Esophagus (tissue), 2 donors: ENCODE data around the gene GP2. TPM values are rescaled to one million over a fixed set of nuclear protein-coding genes. Genes with fewer than 3 reads are reported as not detected.

Experiments used
- H3K27ac ChIP-seq, 2 donors: one replicate each; pipeline ENCODE4 v1.5.1; 2013; ENCODE audit warnings: low read depth in 2 of 2, mild to moderate bottlenecking in 2 of 2, inconsistent platforms in 1 of 2, low read length in 1 of 2, moderate library complexity in 1 of 2
- H3K27me3 ChIP-seq, 2 donors: one replicate each; pipeline ENCODE4 v1.6.1; 2013; ENCODE audit warnings: low read length in 2 of 2, control low read depth in 1 of 2, mild to moderate bottlenecking in 1 of 2; ENCODE audit not compliant: insufficient read depth in 2 of 2, control insufficient read depth in 1 of 2
- H3K36me3 ChIP-seq, 2 donors: one replicate each; pipeline ENCODE4 v1.6.1; 2013; ENCODE audit warnings: low read length in 1 of 2; ENCODE audit not compliant: control insufficient read depth in 2 of 2, insufficient read depth in 2 of 2
- H3K4me1 ChIP-seq, 2 donors: one replicate each; pipeline ENCODE4 v1.6.1; 2013; ENCODE audit warnings: low read length in 1 of 2; ENCODE audit not compliant: control insufficient read depth in 2 of 2, insufficient read depth in 2 of 2
- H3K4me3 ChIP-seq, 2 donors: one replicate each; pipeline ENCODE4 v1.5.1; 2013; ENCODE audit warnings: low read length in 2 of 2, mild to moderate bottlenecking in 2 of 2, low read depth in 1 of 2, moderate library complexity in 1 of 2
- H3K9me3 ChIP-seq, 2 donors: one replicate each; pipeline ENCODE4 v1.6.1; 2013; ENCODE audit warnings: mild to moderate bottlenecking in 2 of 2, low read depth in 1 of 2, low read length in 1 of 2, moderate library complexity in 1 of 2; ENCODE audit not compliant: control insufficient read depth in 2 of 2, insufficient read depth in 1 of 2
- WGBS, 2 donors: extraction: QIAGEN DNeasy Blood & Tissue Kit; methylation state at CpG; one replicate each; pipeline ENCODE4 v1.1.7; 2013; 5-methylcytosine and 5-hydroxymethylcytosine counted together
- polyA plus RNA-seq, 2 donors: library from polyadenylated mRNA; stranded (reverse); fragments of 200-250 nt; gene quantifications; one replicate each; pipeline ENCODE4 v1.2.3, GENCODE V29; 2013
- donor health status: healthy with polysubstance abuse.
- donor health status: Bipolar disorder and iron deficiency.

GP2 gene
- under 1 TPM; 0.31 to 0.45 TPM for polyA plus RNA-seq

- Histone ChIP-seq H3K36me3 (no peaks in the 10 kb centered on the region), H3K4me3 (no peak within 1 kb of the TSS), H3K27me3 (no peaks in the 10 kb centered on the region), H3K9me3 (no peaks in the 10 kb centered on the region), H3K4me1 (no peaks in the 10 kb centered on the region), H3K27ac (no peak within 1 kb of the TSS)
- WGBS, 2 donors: 55 to 56% methylated on average over 7 of the region's 7 CpGs
These were observed at the start of gene GP2 for GRCh38 chr16:20327444-20328041. GP2 (minus strand) TSS chr16:20327513; CDS start chr16:20326431, 1,082 bp downstream.

- WGBS, 2 donors: 75 to 83% methylated on average over 5 of the region's 5 CpGs
- H3K36me3 ChIP-seq: no peaks in the 10 kb centered on the region
- no peaks in the 10 kb centered on the region for H3K9me3 ChIP-seq
- no peaks in the 10 kb centered on the region for H3K27me3 ChIP-seq
- no peaks in the 10 kb centered on the region for H3K4me1 ChIP-seq
- no peak overlapping the region for H3K27ac ChIP-seq
- H3K4me3 ChIP-seq: no peak overlapping the region
These were observed 45.4 kb upstream of the GP2 start for GRCh38 chr16:20372701-20373100.

- Histone ChIP-seq H3K36me3 (no peaks in the 10 kb centered on the region), H3K9me3 (no peaks in the 10 kb centered on the region), H3K27me3 (no peaks in the 10 kb centered on the region), H3K4me3 (no peak overlapping the region), H3K4me1 (no peaks in the 10 kb centered on the region), H3K27ac (no peak overlapping the region)
- WGBS, 2 donors: 73 to 80% methylated on average over 9 of the region's 9 CpGs
These were observed 42.2 kb upstream of the GP2 start for GRCh38 chr16:20369452-20370054.

- no peaks in the 10 kb centered on the region for H3K27me3 ChIP-seq
- no peaks in the 10 kb centered on the region for H3K4me1 ChIP-seq
- H3K36me3 ChIP-seq: no peaks in the 10 kb centered on the region
- 68 to 72% methylated on average over 3 of the region's 3 CpGs for WGBS, 2 donors
- no peak overlapping the region for H3K27ac ChIP-seq
- no peak overlapping the region for H3K4me3 ChIP-seq
- H3K9me3 ChIP-seq: no peaks in the 10 kb centered on the region
These were observed 36.7 kb upstream of the GP2 start for GRCh38 chr16:20364051-20364450.

GRCh38 chr16:20363191-20363590 lies 35.9 kb upstream of the GP2 start:
- WGBS, 2 donors: 29 to 42% methylated on average over 2 of the region's 2 CpGs
- no peak overlapping the region for H3K4me3 ChIP-seq
- H3K9me3 ChIP-seq: no peaks in the 10 kb centered on the region
- H3K27ac ChIP-seq: no peak overlapping the region
- no peaks in the 10 kb centered on the region for H3K4me1 ChIP-seq
- H3K36me3 ChIP-seq: no peaks in the 10 kb centered on the region
- no peaks in the 10 kb centered on the region for H3K27me3 ChIP-seq

- Histone ChIP-seq H3K9me3 (no peaks in the 10 kb centered on the region), H3K27ac (no peak overlapping the region), H3K4me1 (no peaks in the 10 kb centered on the region), H3K4me3 (no peak overlapping the region), H3K36me3 (no peaks in the 10 kb centered on the region), H3K27me3 (no peaks in the 10 kb centered on the region)
- WGBS, 2 donors: 56 to 59% methylated on average over 2 of the region's 2 CpGs
These were observed 32.7 kb upstream of the GP2 start for GRCh38 chr16:20359997-20360396.

- Histone ChIP-seq H3K4me1 (no peaks in the 10 kb centered on the region), H3K36me3 (no peaks in the 10 kb centered on the region), H3K27ac (no peak overlapping the region), H3K4me3 (no peak overlapping the region), H3K9me3 (peaks cover 0 to 2% of the 10 kb centered on the region in 2 donors), H3K27me3 (no peaks in the 10 kb centered on the region)
- WGBS, 2 donors: 64 to 70% methylated on average over 7 of the region's 7 CpGs
These were observed 27.9 kb upstream of the GP2 start for GRCh38 chr16:20355114-20355782.

GRCh38 chr16:20353379-20353778 lies 26.1 kb upstream of the GP2 start:
- Histone ChIP-seq H3K4me3 (no peak overlapping the region), H3K27me3 (no peaks in the 10 kb centered on the region), H3K4me1 (peaks cover 0 to 4% of the 10 kb centered on the region in 2 donors), H3K27ac (no peak overlapping the region), H3K36me3 (no peaks in the 10 kb centered on the region), H3K9me3 (peaks cover 0 to 2% of the 10 kb centered on the region in 2 donors)

GRCh38 chr16:20352615-20353014 lies 25.3 kb upstream of the GP2 start, which contains the start of gene UMOD:
UMOD (minus strand) TSS chr16:20352715; CDS start chr16:20350737, 1,978 bp downstream.
- peaks cover 0 to 6% of the 10 kb centered on the region in 2 donors for H3K4me1 ChIP-seq
- no peak within 1 kb of the TSS for H3K4me3 ChIP-seq
- H3K36me3 ChIP-seq: no peaks in the 10 kb centered on the region
- no peak within 1 kb of the TSS for H3K27ac ChIP-seq
- no peaks in the 10 kb centered on the region for H3K27me3 ChIP-seq
- 64 to 78% methylated on average over 2 of the region's 2 CpGs for WGBS, 2 donors
- H3K9me3 ChIP-seq: peaks cover 0 to 2% of the 10 kb centered on the region in 2 donors
